ENCODE results near the gene EFNA5. TPM values are rescaled to one million over a fixed set of nuclear protein-coding genes. Genes with fewer than 3 reads are reported as not detected.

EFNA5 gene
- total and polyA plus RNA-seq, 2 of the 13 experiments (the other 11 are each of a cell fraction or from before 2014, with no cell fraction given) = not detected

DNA sequence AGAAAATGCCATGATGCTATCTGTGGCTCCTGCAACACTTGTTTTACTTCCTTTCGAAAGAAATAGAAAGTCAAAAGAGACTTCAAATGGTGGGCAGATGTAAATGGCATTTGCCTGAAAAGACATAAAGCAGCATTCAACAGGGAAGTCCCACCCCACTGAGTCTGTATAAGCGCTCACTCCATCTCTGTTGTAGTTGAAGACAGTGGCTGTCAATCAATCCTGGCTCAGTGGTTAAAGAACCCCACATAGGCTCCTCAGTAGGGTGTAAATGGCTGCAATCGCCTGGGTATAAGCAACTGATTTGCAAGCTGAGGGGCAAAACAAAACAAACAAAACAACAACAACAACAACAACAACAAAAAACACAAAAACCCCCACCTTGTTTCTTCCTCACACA is 158.7 kb downstream of the EFNA5 start:
- POLR2A ChIA-PET = no interaction called here
- Histone ChIP-seq H3K4me1 (ENCODE audit: insufficient read depth, low read length) (no peaks in the 10 kb centered on the region), H3K27me3 (ENCODE audit: control insufficient read depth in 1 of 2, insufficient read depth in 2 of 2, low read length in 2 of 2) (no peaks in the 10 kb centered on the region), H2AFZ (ENCODE audit: low read length) (no peak overlapping the region), H3K36me3 (replicated peaks in 1 of 2; ENCODE audit: control insufficient read depth in 1 of 2, insufficient read depth in 2 of 2, low read length in 2 of 2) (no peaks in the 10 kb centered on the region), H4K20me1 (ENCODE audit: insufficient read depth, low read length) (no peaks in the 10 kb centered on the region), H3K4me3 (replicated peaks in 1 of 3; ENCODE audit: insufficient read depth in 1 of 3, low read depth in 2 of 3, low read length in 3 of 3) (no peak overlapping the region), H3K27ac (ENCODE audit: extremely low read length, insufficient read depth, low read length) (no peak overlapping the region), H3K4me2 (ENCODE audit: low read depth, low read length) (no peak overlapping the region), H3K79me2 (ENCODE audit: insufficient read depth, low read length) (no peaks in the 10 kb centered on the region), H3K9ac (ENCODE audit: insufficient read depth, low read depth, low read length) (no peak overlapping the region), H3K9me3 (ENCODE audit: low read length) (no peaks in the 10 kb centered on the region)
- ATAC-seq (no peak), FAIRE-seq (no peak), DNase-seq (ENCODE audit: low spot score) (no peak)
- BruUV-seq (replicated peaks) = no TSS peak
- TF ChIP-seq, protein P1, sequence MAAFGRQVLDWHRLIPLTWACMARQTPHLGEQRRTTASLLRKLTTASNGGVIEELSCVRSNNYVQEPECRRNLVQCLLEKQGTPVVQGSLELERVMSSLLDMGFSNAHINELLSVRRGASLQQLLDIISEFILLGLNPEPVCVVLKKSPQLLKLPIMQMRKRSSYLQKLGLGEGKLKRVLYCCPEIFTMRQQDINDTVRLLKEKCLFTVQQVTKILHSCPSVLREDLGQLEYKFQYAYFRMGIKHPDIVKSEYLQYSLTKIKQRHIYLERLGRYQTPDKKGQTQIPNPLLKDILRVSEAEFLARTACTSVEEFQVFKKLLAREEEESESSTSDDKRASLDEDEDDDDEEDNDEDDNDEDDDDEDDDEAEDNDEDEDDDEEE (CRISPR knock-in tag; IDR thresholded peaks at IDR 0.05) = no peak
- TF ChIP-seq, protein P2, sequence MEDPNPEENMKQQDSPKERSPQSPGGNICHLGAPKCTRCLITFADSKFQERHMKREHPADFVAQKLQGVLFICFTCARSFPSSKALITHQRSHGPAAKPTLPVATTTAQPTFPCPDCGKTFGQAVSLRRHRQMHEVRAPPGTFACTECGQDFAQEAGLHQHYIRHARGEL (CRISPR knock-in tag; IDR thresholded peaks at IDR 0.05) = no peak
- TF ChIP-seq, protein P3, sequence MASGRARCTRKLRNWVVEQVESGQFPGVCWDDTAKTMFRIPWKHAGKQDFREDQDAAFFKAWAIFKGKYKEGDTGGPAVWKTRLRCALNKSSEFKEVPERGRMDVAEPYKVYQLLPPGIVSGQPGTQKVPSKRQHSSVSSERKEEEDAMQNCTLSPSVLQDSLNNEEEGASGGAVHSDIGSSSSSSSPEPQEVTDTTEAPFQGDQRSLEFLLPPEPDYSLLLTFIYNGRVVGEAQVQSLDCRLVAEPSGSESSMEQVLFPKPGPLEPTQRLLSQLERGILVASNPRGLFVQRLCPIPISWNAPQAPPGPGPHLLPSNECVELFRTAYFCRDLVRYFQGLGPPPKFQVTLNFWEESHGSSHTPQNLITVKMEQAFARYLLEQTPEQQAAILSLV (CRISPR knock-in tag; IDR thresholded peaks at IDR 0.05; ENCODE audit: borderline replicate concordance) = no peak
- TF ChIP-seq HMG20A (CRISPR knock-in tag; IDR thresholded peaks at IDR 0.05; ENCODE audit: borderline replicate concordance) (no peak), ATF7 (IDR thresholded peaks at IDR 0.05) (no peak), ATF7 (CRISPR knock-in tag; IDR thresholded peaks at IDR 0.05) (no peak), ZNF670 (CRISPR knock-in tag; IDR thresholded peaks at IDR 0.05; ENCODE audit: borderline replicate concordance) (no peak), ZNF510 (CRISPR knock-in tag; IDR thresholded peaks at IDR 0.05; ENCODE audit: low read depth) (no peak), SRSF1 (optimal IDR thresholded peaks at IDR 0.05; ENCODE audit: low read depth, low read length) (no peak), IKZF4 (CRISPR knock-in tag; IDR thresholded peaks at IDR 0.05; ENCODE audit: borderline replicate concordance, low read depth, not compliant biosample characterization) (no peak), ZNF614 (CRISPR knock-in tag; IDR thresholded peaks at IDR 0.05; ENCODE audit: borderline replicate concordance) (no peak), MTF2 (CRISPR knock-in tag; IDR thresholded peaks at IDR 0.05; ENCODE audit: borderline replicate concordance) (no peak)
- TF ChIP-seq, protein P4, sequence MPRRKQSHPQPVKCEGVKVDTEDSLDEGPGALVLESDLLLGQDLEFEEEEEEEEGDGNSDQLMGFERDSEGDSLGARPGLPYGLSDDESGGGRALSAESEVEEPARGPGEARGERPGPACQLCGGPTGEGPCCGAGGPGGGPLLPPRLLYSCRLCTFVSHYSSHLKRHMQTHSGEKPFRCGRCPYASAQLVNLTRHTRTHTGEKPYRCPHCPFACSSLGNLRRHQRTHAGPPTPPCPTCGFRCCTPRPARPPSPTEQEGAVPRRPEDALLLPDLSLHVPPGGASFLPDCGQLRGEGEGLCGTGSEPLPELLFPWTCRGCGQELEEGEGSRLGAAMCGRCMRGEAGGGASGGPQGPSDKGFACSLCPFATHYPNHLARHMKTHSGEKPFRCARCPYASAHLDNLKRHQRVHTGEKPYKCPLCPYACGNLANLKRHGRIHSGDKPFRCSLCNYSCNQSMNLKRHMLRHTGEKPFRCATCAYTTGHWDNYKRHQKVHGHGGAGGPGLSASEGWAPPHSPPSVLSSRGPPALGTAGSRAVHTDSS (CRISPR knock-in tag; conservative IDR thresholded peaks at IDR 0.05) = no peak
- TF ChIP-seq, protein P5, sequence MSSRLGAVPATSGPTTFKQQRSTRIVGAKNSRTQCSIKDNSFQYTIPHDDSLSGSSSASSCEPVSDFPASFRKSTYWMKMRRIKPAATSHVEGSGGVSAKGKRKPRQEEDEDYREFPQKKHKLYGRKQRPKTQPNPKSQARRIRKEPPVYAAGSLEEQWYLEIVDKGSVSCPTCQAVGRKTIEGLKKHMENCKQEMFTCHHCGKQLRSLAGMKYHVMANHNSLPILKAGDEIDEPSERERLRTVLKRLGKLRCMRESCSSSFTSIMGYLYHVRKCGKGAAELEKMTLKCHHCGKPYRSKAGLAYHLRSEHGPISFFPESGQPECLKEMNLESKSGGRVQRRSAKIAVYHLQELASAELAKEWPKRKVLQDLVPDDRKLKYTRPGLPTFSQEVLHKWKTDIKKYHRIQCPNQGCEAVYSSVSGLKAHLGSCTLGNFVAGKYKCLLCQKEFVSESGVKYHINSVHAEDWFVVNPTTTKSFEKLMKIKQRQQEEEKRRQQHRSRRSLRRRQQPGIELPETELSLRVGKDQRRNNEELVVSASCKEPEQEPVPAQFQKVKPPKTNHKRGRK (CRISPR knock-in tag; IDR thresholded peaks at IDR 0.05) = no peak
- TF ChIP-seq, protein P6, sequence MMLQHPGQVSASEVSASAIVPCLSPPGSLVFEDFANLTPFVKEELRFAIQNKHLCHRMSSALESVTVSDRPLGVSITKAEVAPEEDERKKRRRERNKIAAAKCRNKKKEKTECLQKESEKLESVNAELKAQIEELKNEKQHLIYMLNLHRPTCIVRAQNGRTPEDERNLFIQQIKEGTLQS (CRISPR knock-in tag; IDR thresholded peaks at IDR 0.05) = no peak
- in situ Hi-C loops (cut with HindIII; ENCODE audit: extremely low pct_ligation_motif_present, low pct_unique_long_range_greater_than_20kb) (no loop called here), intact Hi-C loops (cut with micrococcal nuclease; ENCODE audit: unreplicated experiment) (no loop called here)
- 12% methylated on average over 3 of the region's 3 CpGs for WGBS (ENCODE audit: low lambda C conversion rate)
- CTCF ChIA-PET (ENCODE audit: low intra/inter-chr PET ratio, low total read pairs) = no interaction called here

Measured in HepG2 (cell line).